Keratinocyte (primary cell): ENCODE measurements around the gene PCK1. TPM values are rescaled to one million over a fixed set of nuclear protein-coding genes. Genes with fewer than 3 reads are reported as not detected.

Experiments used
- DNase-seq: peaks from one replicate; pipeline ENCODE4 v3.0.0-alpha.2; 2011; ENCODE audit warnings: low read depth, missing footprints, low spot score
- FAIRE-seq: peaks from 2 replicates; lab custom pipeline; 2011; peaks lifted over from hg19 to GRCh38; lab: Jason Lieb, UNC
- H2AFZ ChIP-seq: 2 replicates; pipeline ENCODE4 v1.6.0; 2012; ENCODE audit warnings: low read length, control low read depth, inconsistent platforms; ENCODE audit not compliant: control insufficient read depth
- H3K27ac ChIP-seq: 2 replicates; pipeline ENCODE4 v1.5.1; 2011; ENCODE audit warnings: low read length; ENCODE audit not compliant: control insufficient read depth, insufficient read depth
- H3K27me3 ChIP-seq: 3 replicates; pipeline ENCODE4 v1.6.0; 2011; ENCODE audit warnings: low read length; ENCODE audit not compliant: control insufficient read depth, insufficient read depth; ENCODE audit errors: extremely low read depth
- H3K36me3 ChIP-seq, 2 experiments: 2 replicates in 1 of 2; 3 replicates in 1 of 2; pipeline ENCODE4 v1.5.1; 2011; ENCODE audit warnings: low read length in 2 of 2, mild to moderate bottlenecking in 1 of 2; ENCODE audit not compliant: control insufficient read depth in 2 of 2, insufficient read depth in 2 of 2; ENCODE audit errors: extremely low read depth in 1 of 2
- H3K4me1 ChIP-seq: 3 replicates; pipeline ENCODE4 v1.5.1; 2011; ENCODE audit warnings: low read length; ENCODE audit not compliant: control insufficient read depth, insufficient read depth; ENCODE audit errors: extremely low read depth
- H3K4me2 ChIP-seq: 3 replicates; pipeline ENCODE4 v1.6.0; 2011; ENCODE audit warnings: low read depth, low read length; ENCODE audit not compliant: control insufficient read depth, insufficient read depth; ENCODE audit errors: extremely low read depth
- H3K4me3 ChIP-seq, 3 experiments: fragments of 200-600 bp in 1 of 3; sonication (generic) in 1 of 3; 2 replicates in 2 of 3; 3 replicates in 1 of 3; pipeline ENCODE4 v1.5.1; 2011 to 2016; ENCODE audit warnings: low read length in 3 of 3, mild to moderate bottlenecking in 3 of 3, control low read depth in 2 of 3, inconsistent platforms in 1 of 3, low read depth in 1 of 3, mixed read lengths in 1 of 3, mixed run types in 1 of 3, moderate library complexity in 1 of 3; ENCODE audit not compliant: control insufficient read depth in 2 of 3, insufficient read depth in 2 of 3; ENCODE audit errors: extremely low read depth in 1 of 3
- H3K79me2 ChIP-seq: 2 replicates; pipeline ENCODE4 v1.6.0; 2012; ENCODE audit warnings: low read length; ENCODE audit not compliant: control insufficient read depth, insufficient read depth
- H3K9ac ChIP-seq: 3 replicates; pipeline ENCODE4 v1.6.0; 2011; ENCODE audit warnings: low read length; ENCODE audit not compliant: control insufficient read depth, insufficient read depth; ENCODE audit errors: extremely low read depth
- H3K9me1 ChIP-seq: 3 replicates; pipeline ENCODE4 v1.6.0; 2011; ENCODE audit warnings: low read length; ENCODE audit not compliant: control insufficient read depth, insufficient read depth; ENCODE audit errors: extremely low read depth
- H3K9me3 ChIP-seq: 2 replicates; pipeline ENCODE4 v1.5.1; 2012; ENCODE audit warnings: low read depth, low read length; ENCODE audit not compliant: control insufficient read depth
- H4K20me1 ChIP-seq: 3 replicates; pipeline ENCODE4 v1.6.0; 2011; ENCODE audit warnings: low read length; ENCODE audit not compliant: control insufficient read depth, insufficient read depth; ENCODE audit errors: extremely low read depth
- CTCF ChIP-seq, 3 experiments: IDR thresholded peaks in 1 of 3; conservative IDR thresholded peaks in 1 of 3; optimal IDR thresholded peaks in 1 of 3; 2 replicates in 2 of 3; 3 replicates in 1 of 3; pipeline versions ENCODE3 to v1.5.1; 2011; ENCODE audit warnings: low read length in 3 of 3, mild to moderate bottlenecking in 3 of 3, moderate library complexity in 2 of 3, control low read depth in 1 of 3, inconsistent platforms in 1 of 3; ENCODE audit not compliant: insufficient read depth in 2 of 3; ENCODE audit errors: extremely low read depth in 1 of 3
- EZH2 ChIP-seq: IDR thresholded peaks from one replicate; pipeline ENCODE4 v1.6.1; 2012; ENCODE audit warnings: inconsistent platforms, mild to moderate bottlenecking, low read length, moderate library complexity
- dilution Hi-C: fragments of 300-500 bp; cut with MboI; formaldehyde crosslinking; loops from one replicate; pipeline ENCODE4 v1.7.0; 2020; ENCODE audit warnings: low sequenced_read_pairs; ENCODE audit not compliant: extremely low pct_ligation_motif_present
- polyA plus RNA-seq, 5 experiments: library from polyadenylated mRNA; depleted of rRNA in 3 of 5; stranded (reverse) in 3 of 5; stranded (forward) in 1 of 5; unstranded in 1 of 5; fragments of >200 nt; gene quantifications; 1 replicate in 1 of 5; 2 replicates in 3 of 5; 3 replicates in 1 of 5; pipeline versions ENCODE4 v1.2.1 to v1.2.3, GENCODE V29; 2011 to 2012; ENCODE audit warnings: missing spikeins in 2 of 5, low read depth in 1 of 5, low replicate concordance in 1 of 5

PCK1 gene
- polyA plus RNA-seq, 1 donor (not counting 4 experiments of a cell fraction or from before 2014, with no cell fraction given), result not detected

GRCh38 chr20:57595041-57596030 is 34.4 kb downstream of the PCK1 start:
- Histone ChIP-seq H2AFZ (no peak overlapping the region), H3K9me3 (no peaks in the 10 kb centered on the region), H3K36me3 (no peaks in the 10 kb centered on the region), H3K27me3 (peaks cover 28% of the 10 kb centered on the region), H4K20me1 (no peaks in the 10 kb centered on the region), H3K4me3 (no peak overlapping the region), H3K9ac (no peak overlapping the region), H3K9me1 (no peaks in the 10 kb centered on the region), H3K4me2 (no peak overlapping the region), H3K4me1 (no peaks in the 10 kb centered on the region), H3K27ac (no peak overlapping the region), H3K79me2 (no peaks in the 10 kb centered on the region)
- DNase-seq, result no peak
- no peak for FAIRE-seq
- no peak for TF ChIP-seq EZH2
- no peak for TF ChIP-seq CTCF (optimal IDR thresholded peaks at IDR 0.05 in 1 of 3, IDR thresholded peaks at IDR 0.05 in 1 of 3, conservative IDR thresholded peaks at IDR 0.05 in 1 of 3; ENCODE audit: extremely low read depth in 1 of 3, insufficient read depth in 2 of 3, low read length in 3 of 3)
- dilution Hi-C loops, result no loop called here

- Histone ChIP-seq H3K9me1 (no peaks in the 10 kb centered on the region), H3K27me3 (peaks cover 26% of the 10 kb centered on the region), H3K4me3 (no peak overlapping the region), H3K4me1 (peaks cover 2% of the 10 kb centered on the region), H3K79me2 (no peaks in the 10 kb centered on the region), H3K4me2 (no peak overlapping the region), H3K27ac (no peak overlapping the region), H2AFZ (no peak overlapping the region), H3K9me3 (no peaks in the 10 kb centered on the region), H3K36me3 (no peaks in the 10 kb centered on the region), H3K9ac (no peak overlapping the region), H4K20me1 (no peaks in the 10 kb centered on the region)
- no peak for FAIRE-seq
- DNase-seq, result no peak
- dilution Hi-C loops, result no loop called here
- TF ChIP-seq CTCF (optimal IDR thresholded peaks at IDR 0.05 in 1 of 3, IDR thresholded peaks at IDR 0.05 in 1 of 3, conservative IDR thresholded peaks at IDR 0.05 in 1 of 3; ENCODE audit: extremely low read depth in 1 of 3, insufficient read depth in 2 of 3, low read length in 3 of 3) (no peak), EZH2 (no peak)
These were observed 35.4 kb downstream of the PCK1 start for GRCh38 chr20:57596358-57596757.
